HG03432 (cell line): ENCODE measurements around the gene TSC2.

ENCODE experiments used
- ATAC-seq: cut with Tn5 transposase; IDR thresholded peaks from one replicate; pipeline ENCODE4 v1.9.1; 2021; ENCODE audit warnings: mild to moderate bottlenecking, moderate library complexity; ENCODE audit not compliant: unreplicated experiment

TSC2 gene

DNA sequence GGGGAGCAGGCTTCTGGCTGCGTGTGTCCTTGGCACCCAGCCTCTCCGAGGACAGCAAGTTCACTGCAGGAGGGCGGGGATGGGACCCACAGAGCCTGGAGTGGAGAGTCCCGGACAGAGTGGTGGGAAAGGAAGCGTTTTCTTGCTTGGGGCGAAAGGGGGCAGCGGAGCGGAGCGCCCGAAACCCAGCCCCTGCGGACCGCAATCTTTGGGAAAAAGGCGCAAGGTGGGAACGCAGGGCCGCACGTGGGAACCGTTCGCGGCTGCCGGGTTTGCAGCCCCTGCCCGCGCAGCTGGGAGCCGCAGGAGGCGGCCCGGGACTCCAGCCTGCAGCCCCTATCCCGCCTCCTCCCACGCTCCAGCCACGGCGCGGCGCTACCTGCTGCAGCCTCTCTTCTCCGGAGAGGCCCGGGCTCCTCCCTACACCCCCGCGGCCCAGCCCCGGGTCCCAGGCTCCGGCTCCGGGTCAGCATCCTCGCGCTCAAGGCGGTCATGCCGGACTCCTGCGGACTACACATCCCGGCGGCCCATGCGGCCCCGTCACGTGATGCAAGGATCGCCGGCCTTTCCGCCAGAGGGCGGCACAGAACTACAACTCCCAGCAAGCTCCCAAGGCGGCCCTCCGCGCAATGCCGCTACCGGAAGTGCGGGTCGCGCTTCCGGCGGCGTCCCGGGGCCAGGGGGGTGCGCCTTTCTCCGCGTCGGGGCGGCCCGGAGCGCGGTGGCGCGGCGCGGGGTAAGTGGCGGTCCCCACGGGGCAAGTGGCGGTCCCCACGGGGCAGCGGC, at the start of gene TSC2, which contains the start of gene NTHL1:
TSS of gene TSC2 (plus strand) at position 656 of the 786 bp plus-strand sequence. CDS start 631 bp downstream, outside the sequence.
TSS of gene NTHL1 (minus strand) at position 505 of the 786 bp plus-strand sequence. CDS start at position 494, 11 bp downstream.
- ATAC-seq = peak; percentile 94

DNA sequence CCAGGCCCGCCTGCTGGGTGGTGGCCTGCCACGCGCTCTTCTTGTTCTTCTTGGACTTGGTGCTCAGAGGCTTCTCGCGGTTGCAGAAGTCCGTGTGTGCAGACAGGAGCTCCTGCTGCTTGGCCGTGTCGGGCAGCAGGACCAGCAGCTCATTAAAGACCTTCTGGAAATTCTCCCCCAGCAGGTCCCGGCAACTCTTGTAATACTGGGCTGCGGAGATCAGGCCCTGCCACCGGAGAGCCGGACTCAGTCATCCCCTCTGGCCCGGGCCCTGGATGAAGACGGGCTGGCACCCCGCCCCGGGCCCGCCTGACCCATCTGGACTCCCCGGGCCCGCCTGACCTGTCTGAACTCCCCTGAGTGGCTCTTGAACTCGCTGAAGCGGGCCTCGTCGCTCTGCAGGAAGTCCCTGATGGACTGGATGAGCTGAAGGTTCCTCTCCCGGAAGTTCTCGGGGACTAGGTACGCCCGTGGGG, 49.4 kb upstream of the TSC2 start:
- ATAC-seq = no peak

DNA sequence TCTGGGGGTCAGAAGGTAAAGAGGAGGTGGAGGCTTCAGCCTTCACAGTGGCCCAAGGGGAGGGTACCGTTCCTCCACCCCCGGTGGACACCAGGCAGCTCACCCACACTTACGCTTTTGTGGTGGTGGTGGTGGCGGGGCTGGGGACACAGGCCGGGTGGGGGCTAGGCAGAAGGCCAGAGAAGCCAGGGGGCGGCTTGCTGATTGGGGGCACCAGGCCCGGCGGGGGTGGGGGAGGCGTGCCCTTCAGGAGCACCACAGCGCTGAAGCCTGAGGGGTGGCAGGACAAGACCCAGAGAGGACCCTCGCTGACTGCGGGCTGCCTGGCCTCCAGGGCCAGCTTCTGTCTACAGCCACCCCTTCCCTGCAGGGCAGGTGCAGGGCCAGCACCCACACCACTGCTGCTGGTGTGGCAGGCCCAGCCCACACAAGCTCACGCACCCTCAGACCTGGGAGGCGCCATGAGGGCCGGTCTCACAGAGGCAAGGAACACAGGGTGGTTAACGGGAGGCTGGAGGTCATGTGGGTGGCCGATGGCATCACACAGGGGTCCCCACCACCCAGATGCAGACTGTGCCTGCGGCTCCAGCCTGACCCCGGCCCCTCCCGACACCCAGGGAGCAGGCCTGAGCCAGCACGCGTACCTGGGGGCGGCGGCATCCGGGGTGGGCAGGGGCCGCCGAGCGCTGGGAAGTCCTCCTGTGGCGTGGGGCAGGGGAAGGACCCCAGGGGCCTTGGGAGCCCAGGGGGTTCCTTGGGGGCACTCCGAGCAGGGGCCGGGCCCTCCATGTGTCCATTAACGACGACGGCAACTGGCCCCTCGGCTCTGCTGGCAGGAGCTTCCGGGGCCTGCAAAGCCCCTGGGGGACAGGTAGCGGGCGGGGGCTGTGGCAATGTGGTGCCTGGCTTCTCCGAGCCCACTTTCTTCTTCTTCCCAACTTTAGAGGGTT, 48.7 kb upstream of the TSC2 start:
- no peak for ATAC-seq

GRCh38 chr16:1999866-2000514, 47.8 kb upstream of the TSC2 start:
- no peak for ATAC-seq

DNA sequence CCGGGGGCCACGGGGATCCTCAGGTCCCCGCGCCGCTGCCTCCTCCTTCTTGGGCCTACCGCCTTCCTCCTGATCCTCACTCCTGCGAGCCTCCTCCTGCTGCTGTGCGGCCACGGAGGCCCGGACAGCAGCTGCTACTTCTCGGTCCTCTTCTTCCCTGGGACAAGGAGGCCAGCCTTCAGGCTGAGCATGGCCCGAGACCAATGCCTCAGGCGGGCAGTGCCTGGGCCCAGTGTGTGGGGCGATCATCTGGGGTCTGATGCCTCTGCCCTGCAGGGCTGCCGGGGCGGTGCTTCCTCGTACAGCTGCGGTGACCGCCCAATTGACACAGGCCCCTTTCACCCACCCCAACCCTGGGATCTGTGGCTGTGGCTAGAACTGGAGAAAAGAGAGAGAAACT, 46.8 kb upstream of the TSC2 start:
- no peak for ATAC-seq

GRCh38 chr16:2001456-2002355, 46.1 kb upstream of the TSC2 start:
- no peak for ATAC-seq

DNA sequence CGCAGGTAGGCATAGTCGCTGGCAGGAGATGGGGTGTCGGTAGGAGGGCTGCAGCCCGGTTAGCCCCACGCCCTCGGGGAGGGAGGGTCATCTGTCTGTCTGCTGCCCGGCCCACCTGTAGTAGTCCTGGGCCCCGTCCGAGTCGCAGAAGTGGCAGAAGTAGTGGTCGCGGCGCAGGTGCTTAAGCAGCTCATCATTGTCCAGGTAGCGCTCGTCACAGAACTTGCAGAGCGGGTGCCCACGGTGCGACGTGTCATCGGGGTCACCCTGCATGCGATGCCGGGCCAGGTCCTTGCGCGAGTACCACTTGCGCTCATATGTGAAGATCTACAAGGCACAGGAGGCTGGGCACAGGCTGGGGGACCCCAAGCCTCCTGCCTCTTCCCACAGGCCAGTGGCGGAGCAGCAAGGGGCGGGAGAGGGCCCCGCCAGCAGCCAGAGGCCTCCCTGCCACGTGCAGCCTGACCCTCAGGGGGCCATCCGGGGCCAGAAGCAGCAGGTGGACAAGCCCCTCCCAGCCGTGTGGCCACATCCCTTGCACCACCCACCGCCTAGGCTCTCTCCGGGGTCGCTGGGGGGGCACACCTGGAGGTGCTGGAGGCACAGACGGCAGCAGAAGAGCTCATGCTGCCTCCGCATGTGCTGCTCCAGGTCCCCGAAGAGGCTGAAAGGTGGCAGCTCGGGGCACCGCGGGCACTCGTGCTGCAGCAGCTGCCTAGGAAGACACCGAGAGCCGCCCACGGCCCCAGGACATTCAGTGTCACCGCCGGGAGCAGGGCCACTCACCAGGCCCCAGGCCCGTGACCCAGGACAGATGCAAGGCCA, 45.2 kb upstream of the TSC2 start:
- no peak for ATAC-seq

GRCh38 chr16:2003231-2003826, 44.5 kb upstream of the TSC2 start:
- ATAC-seq = no peak

GRCh38 chr16:2003827-2004641, 43.8 kb upstream of the TSC2 start:
- ATAC-seq = peak; percentile 64

- ATAC-seq = no peak
These were observed 42.8 kb upstream of the TSC2 start for GRCh38 chr16:2004795-2005517.

GRCh38 chr16:2005646-2006045, 42.1 kb upstream of the TSC2 start:
- ATAC-seq = no peak

DNA sequence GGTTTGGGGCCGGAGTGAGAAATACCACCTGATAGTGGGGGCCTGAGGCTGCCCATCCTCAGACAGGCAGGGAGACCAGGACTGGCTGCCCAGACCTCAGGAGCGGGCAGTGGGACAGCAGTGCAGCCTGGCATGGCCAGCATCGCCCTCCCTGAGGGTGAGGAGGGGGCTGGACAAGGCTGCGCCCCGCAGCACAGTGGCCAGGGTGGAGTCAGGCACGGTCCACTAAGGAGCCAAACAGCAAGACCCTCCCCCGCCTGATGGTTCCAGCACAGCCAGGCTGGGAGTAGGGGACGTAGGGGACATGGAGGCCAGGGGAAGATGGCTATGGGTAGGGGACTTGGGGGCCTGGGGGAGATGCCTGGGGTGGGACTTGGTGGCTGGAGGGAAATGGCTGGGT, 41.5 kb upstream of the TSC2 start:
- no peak for ATAC-seq

GRCh38 chr16:2007081-2007836, 40.5 kb upstream of the TSC2 start:
- ATAC-seq = no peak

GRCh38 chr16:2008009-2008526, 39.7 kb upstream of the TSC2 start:
- ATAC-seq = no peak

GRCh38 chr16:2008631-2009163, 39.1 kb upstream of the TSC2 start:
- peak; percentile 9 for ATAC-seq

DNA sequence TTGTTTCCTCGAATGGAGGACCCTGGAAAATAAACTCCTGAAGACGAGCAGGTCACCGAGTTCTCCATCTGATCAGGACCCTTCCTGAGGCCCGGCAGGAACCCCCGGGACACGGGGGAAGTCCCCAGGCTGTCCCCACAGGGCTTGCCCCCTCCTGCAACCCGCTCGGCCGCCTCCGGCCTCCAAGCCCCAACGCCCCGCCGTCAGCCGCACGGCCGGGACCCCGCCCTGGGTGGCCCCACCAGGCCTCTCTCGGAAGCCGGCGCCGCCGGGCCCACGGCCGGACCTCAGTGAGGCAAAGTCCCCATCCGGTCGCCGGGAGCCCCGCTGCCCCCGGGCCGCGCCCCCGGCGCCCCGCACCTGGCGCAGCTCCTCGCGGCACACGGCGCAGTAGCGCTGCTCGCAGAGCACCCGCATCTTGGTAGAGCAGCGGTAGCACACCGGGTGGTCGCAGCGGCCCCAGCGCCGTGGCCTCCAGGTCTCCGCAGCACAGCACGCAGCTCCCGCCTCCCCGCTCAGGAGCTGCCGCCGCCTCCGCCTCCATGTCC, 38.5 kb upstream of the TSC2 start:
- peak; percentile 32 for ATAC-seq
